ENCODE results near the gene DUT.

GRCh38 chr15:48345516-48345915 lies 14.3 kb downstream of the DUT start:
- TF ChIP-seq CTCF (IDR thresholded peaks at IDR 0.05): no peak
- TF ChIP-seq POLR2A (IDR thresholded peaks at IDR 0.05): no peak

Measured in adrenal gland (tissue), 5 donors.